HepG2 (cell line): ENCODE results near the gene LSM14B. TPM values are rescaled to one million over a fixed set of nuclear protein-coding genes. Genes with fewer than 3 reads are reported as not detected.

ENCODE experiments used
- FOXJ3 ChIP-seq: sonication (generic); formaldehyde crosslinking; IDR thresholded peaks from 2 replicates; pipeline ENCODE4 v1.4.0; 2020; ENCODE audit warnings: missing genetic modification reagents, mild to moderate bottlenecking, borderline replicate concordance
- HNF4G ChIP-seq, 2 experiments: sonication (generic) in 1 of 2; formaldehyde crosslinking in 1 of 2; IDR thresholded peaks; 2 replicates each; pipeline versions ENCODE4 v1.4.0 to v1.6.1; 2011 to 2020; ENCODE audit warnings: borderline replicate concordance in 2 of 2, low read depth in 2 of 2, mild to moderate bottlenecking in 2 of 2, low read length in 1 of 2, missing genetic modification reagents in 1 of 2, moderate library complexity in 1 of 2
- JDP2 ChIP-seq: sonication (generic); formaldehyde crosslinking; IDR thresholded peaks from 2 replicates; pipeline ENCODE4 v1.8.1; 2022; ENCODE audit warnings: missing genetic modification reagents, borderline replicate concordance
- KAT7 ChIP-seq: IDR thresholded peaks from 2 replicates; pipeline ENCODE4 v1.6.1; 2018; ENCODE audit warnings: borderline replicate concordance, missing compliant biosample characterization
- NFRKB ChIP-seq: fragments of 450-650 bp; IDR thresholded peaks from 2 replicates; pipeline ENCODE4 v1.6.1; 2017
- NR1H2 ChIP-seq: sonication (generic); formaldehyde crosslinking; IDR thresholded peaks from 2 replicates; pipeline ENCODE4 v1.8.1; 2022; ENCODE audit warnings: low read depth, missing genetic modification reagents, borderline replicate concordance
- PITX1 ChIP-seq: sonication (generic); formaldehyde crosslinking; IDR thresholded peaks from 2 replicates; pipeline ENCODE4 v1.5.1; 2020; ENCODE audit warnings: mild to moderate bottlenecking, missing genetic modification reagents
- POLR2AphosphoS2 ChIP-seq: IDR thresholded peaks from 2 replicates; pipeline ENCODE4 v1.6.1; 2011; ENCODE audit warnings: low read depth, low read length, improper control_type of control experiment
- SATB2 ChIP-seq: sonication (generic); formaldehyde crosslinking; IDR thresholded peaks from 2 replicates; pipeline ENCODE4 v1.5.0; 2020; ENCODE audit warnings: missing genetic modification reagents
- SMYD3 ChIP-seq: sonication (generic); formaldehyde crosslinking; IDR thresholded peaks from 2 replicates; pipeline ENCODE4 v1.8.1; 2023; ENCODE audit warnings: mild to moderate bottlenecking, missing genetic modification reagents
- SP2 ChIP-seq: sonication (generic); formaldehyde crosslinking; IDR thresholded peaks from 2 replicates; pipeline ENCODE4 v1.5.1; 2020; ENCODE audit warnings: mild to moderate bottlenecking, missing genetic modification reagents
- SRF ChIP-seq: IDR thresholded peaks from 2 replicates; pipeline ENCODE4 v1.6.1; 2011; ENCODE audit warnings: mild to moderate bottlenecking, low read depth, low read length, moderate library complexity
- ZNF292 ChIP-seq: sonication (generic); formaldehyde crosslinking; IDR thresholded peaks from 2 replicates; pipeline ENCODE4 v1.8.1; 2022; ENCODE audit warnings: mild to moderate bottlenecking, low read depth, missing genetic modification reagents, borderline replicate concordance
- ZNF296 ChIP-seq: sonication (generic); formaldehyde crosslinking; conservative IDR thresholded peaks from 2 replicates; pipeline ENCODE4 v1.5.0; 2020; ENCODE audit warnings: mild to moderate bottlenecking, missing genetic modification reagents
- ZNF644 ChIP-seq: IDR thresholded peaks from 2 replicates; pipeline ENCODE4 v1.6.1; 2016; ENCODE audit warnings: low read depth
- ZSCAN21 ChIP-seq: sonication (generic); formaldehyde crosslinking; IDR thresholded peaks from 2 replicates; pipeline ENCODE4 v1.8.0; 2022; ENCODE audit warnings: mild to moderate bottlenecking, missing genetic modification reagents, moderate library complexity, borderline replicate concordance
- polyA plus RNA-seq, 8 experiments: library from polyadenylated mRNA; depleted of rRNA in 3 of 8; stranded (reverse) in 7 of 8; unstranded in 1 of 8; fragments of >200 nt; fragmentation: Illumina TruSeq in 4 of 8; extraction: Trizol in 4 of 8; gene quantifications; 2 replicates each; pipeline versions ENCODE4 v1.2.1 to v1.2.3, GENCODE V29; 2011 to 2016; ENCODE audit warnings: low read depth in 4 of 8, missing spikeins in 1 of 8, mixed read lengths in 1 of 8; ENCODE audit not compliant: insufficient read depth in 1 of 8
- total RNA-seq, 5 experiments: library from RNA; depleted of rRNA; stranded (reverse); fragments of >200 nt; fragmentation: Illumina TruSeq; extraction: Trizol; gene quantifications; 2 replicates each; pipeline ENCODE4 v1.2.3, GENCODE V29; 2016; ENCODE audit warnings: low read depth in 1 of 5
- TF ChIP-seq, protein P1 (sequence below): sonication (generic); formaldehyde crosslinking; IDR thresholded peaks from 2 replicates; pipeline ENCODE4 v1.4.0; 2020; ENCODE audit warnings: missing genetic modification reagents, borderline replicate concordance
- TF ChIP-seq, protein P2 (sequence below): sonication (generic); formaldehyde crosslinking; IDR thresholded peaks from 2 replicates; pipeline ENCODE4 v1.4.0; 2020; ENCODE audit warnings: missing genetic modification reagents
- TF ChIP-seq, protein P3 (sequence below): sonication (generic); formaldehyde crosslinking; IDR thresholded peaks from 2 replicates; pipeline ENCODE4 v1.4.0; 2020; ENCODE audit warnings: missing genetic modification reagents
- TF ChIP-seq, protein P4 (sequence below): sonication (generic); formaldehyde crosslinking; conservative IDR thresholded peaks from 2 replicates; pipeline ENCODE4 v1.4.0; 2020; ENCODE audit warnings: missing genetic modification reagents

The LSM14B gene
- total and polyA plus RNA-seq, 2 of the 13 experiments (the other 11 are each of a cell fraction or from before 2014, with no cell fraction given) = 43.3 to 79.2 TPM

DNA sequence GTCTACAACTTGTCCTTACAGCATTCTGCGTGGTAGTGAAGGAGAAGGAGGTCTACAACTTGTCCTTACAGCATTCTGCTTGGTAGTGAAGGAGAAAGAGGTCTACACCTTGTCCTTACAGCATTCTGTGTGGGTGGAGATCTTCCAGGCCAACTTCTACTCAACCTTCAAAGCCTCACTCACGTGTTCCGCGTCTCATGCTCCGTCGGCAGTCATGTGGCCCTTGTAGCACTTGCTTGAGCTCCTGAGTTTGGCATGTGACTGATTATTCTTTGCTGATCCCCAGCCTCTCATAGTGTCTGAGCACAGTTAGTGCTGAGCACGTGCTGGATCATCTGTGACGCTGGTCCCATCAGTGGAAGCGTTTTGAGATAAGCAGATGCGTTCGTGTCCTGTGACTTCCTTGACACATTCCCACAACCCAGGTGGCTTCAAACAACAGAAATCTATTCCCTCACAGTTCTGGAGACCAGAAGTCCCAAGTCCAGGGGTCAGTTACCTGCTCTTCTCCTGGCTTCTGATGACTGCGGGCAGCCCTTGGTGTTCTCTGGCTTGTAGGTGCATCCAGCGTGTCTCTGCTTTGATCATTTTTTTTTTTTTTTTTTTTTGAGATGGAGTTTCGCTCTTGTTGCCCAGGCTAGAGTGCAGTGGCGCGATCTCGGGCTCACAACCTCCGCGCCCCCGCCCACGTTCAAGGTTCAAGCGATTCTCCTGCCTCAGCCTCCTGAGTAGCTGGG is 23.9 kb downstream of the LSM14B start (continued):
- TF ChIP-seq ZNF296 (CRISPR knock-in tag) (no peak), SRF (no peak), ZNF644 (CRISPR knock-in tag) (no peak), SATB2 (no peak), NR1H2 (CRISPR knock-in tag) (no peak), PITX1 (no peak; the same call in 1 of the 2 replicates), KAT7 (peak; percentile 90), FOXJ3 (no peak), HNF4G (IDR thresholded peaks at IDR 0.05; ENCODE audit: borderline replicate concordance, low read depth, low read length) (peak; percentile 97), HNF4G (CRISPR knock-in tag; IDR thresholded peaks at IDR 0.05; ENCODE audit: borderline replicate concordance, low read depth) (no peak; the same call in 1 of the 2 replicates), SMYD3 (CRISPR knock-in tag) (peak; percentile 77; the same call in 1 of the 2 replicates), SP2 (CRISPR knock-in tag) (no peak; the same call in 1 of the 2 replicates), POLR2AphosphoS2 (no peak), NFRKB (no peak), ZSCAN21 (CRISPR knock-in tag) (peak; percentile 76), JDP2 (no peak), ZNF292 (CRISPR knock-in tag) (peak; percentile 83)
- TF ChIP-seq, protein P1, sequence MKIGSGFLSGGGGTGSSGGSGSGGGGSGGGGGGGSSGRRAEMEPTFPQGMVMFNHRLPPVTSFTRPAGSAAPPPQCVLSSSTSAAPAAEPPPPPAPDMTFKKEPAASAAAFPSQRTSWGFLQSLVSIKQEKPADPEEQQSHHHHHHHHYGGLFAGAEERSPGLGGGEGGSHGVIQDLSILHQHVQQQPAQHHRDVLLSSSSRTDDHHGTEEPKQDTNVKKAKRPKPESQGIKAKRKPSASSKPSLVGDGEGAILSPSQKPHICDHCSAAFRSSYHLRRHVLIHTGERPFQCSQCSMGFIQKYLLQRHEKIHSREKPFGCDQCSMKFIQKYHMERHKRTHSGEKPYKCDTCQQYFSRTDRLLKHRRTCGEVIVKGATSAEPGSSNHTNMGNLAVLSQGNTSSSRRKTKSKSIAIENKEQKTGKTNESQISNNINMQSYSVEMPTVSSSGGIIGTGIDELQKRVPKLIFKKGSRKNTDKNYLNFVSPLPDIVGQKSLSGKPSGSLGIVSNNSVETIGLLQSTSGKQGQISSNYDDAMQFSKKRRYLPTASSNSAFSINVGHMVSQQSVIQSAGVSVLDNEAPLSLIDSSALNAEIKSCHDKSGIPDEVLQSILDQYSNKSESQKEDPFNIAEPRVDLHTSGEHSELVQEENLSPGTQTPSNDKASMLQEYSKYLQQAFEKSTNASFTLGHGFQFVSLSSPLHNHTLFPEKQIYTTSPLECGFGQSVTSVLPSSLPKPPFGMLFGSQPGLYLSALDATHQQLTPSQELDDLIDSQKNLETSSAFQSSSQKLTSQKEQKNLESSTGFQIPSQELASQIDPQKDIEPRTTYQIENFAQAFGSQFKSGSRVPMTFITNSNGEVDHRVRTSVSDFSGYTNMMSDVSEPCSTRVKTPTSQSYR (CRISPR knock-in tag) = no peak
- TF ChIP-seq, protein P2, sequence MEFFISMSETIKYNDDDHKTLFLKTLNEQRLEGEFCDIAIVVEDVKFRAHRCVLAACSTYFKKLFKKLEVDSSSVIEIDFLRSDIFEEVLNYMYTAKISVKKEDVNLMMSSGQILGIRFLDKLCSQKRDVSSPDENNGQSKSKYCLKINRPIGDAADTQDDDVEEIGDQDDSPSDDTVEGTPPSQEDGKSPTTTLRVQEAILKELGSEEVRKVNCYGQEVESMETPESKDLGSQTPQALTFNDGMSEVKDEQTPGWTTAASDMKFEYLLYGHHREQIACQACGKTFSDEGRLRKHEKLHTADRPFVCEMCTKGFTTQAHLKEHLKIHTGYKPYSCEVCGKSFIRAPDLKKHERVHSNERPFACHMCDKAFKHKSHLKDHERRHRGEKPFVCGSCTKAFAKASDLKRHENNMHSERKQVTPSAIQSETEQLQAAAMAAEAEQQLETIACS = peak; percentile 35; the same call in 1 of the 2 replicates
- TF ChIP-seq, protein P3, sequence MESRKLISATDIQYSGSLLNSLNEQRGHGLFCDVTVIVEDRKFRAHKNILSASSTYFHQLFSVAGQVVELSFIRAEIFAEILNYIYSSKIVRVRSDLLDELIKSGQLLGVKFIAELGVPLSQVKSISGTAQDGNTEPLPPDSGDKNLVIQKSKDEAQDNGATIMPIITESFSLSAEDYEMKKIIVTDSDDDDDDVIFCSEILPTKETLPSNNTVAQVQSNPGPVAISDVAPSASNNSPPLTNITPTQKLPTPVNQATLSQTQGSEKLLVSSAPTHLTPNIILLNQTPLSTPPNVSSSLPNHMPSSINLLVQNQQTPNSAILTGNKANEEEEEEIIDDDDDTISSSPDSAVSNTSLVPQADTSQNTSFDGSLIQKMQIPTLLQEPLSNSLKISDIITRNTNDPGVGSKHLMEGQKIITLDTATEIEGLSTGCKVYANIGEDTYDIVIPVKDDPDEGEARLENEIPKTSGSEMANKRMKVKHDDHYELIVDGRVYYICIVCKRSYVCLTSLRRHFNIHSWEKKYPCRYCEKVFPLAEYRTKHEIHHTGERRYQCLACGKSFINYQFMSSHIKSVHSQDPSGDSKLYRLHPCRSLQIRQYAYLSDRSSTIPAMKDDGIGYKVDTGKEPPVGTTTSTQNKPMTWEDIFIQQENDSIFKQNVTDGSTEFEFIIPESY (CRISPR knock-in tag) = peak; percentile 76
- TF ChIP-seq, protein P4, sequence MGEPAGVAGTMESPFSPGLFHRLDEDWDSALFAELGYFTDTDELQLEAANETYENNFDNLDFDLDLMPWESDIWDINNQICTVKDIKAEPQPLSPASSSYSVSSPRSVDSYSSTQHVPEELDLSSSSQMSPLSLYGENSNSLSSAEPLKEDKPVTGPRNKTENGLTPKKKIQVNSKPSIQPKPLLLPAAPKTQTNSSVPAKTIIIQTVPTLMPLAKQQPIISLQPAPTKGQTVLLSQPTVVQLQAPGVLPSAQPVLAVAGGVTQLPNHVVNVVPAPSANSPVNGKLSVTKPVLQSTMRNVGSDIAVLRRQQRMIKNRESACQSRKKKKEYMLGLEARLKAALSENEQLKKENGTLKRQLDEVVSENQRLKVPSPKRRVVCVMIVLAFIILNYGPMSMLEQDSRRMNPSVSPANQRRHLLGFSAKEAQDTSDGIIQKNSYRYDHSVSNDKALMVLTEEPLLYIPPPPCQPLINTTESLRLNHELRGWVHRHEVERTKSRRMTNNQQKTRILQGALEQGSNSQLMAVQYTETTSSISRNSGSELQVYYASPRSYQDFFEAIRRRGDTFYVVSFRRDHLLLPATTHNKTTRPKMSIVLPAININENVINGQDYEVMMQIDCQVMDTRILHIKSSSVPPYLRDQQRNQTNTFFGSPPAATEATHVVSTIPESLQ (CRISPR knock-in tag) = peak; percentile 87; the same call in 1 of the 2 replicates
